K562 (cell line): ENCODE measurements around the gene CACNA2D3. TPM values are rescaled to one million over a fixed set of nuclear protein-coding genes. Genes with fewer than 3 reads are reported as not detected.

Source experiments
- ATAC-seq: fragments of 200-7000 bp; cut with Tn5 transposase; 3 replicates; pipeline ENCODE4 v1.9.1; 2020; ENCODE audit warnings: moderate library complexity
- BruUV-seq: library from RNA; stranded (reverse); fragments of 400-500 nt; replicated peaks from 2 replicates; lab custom pipeline; 2021; lab: Mats Ljungman, UMichigan
- CTCF ChIA-PET: fragments of 300-600 bp; formaldehyde crosslinking; extraction: SDS; loops from one replicate; lab custom pipeline; 2021; ENCODE audit warnings: low intra/inter-chr PET ratio; lab: Yijun Ruan, JAX
- POLR2A ChIA-PET: fragments of 300-600, 350-650 bp; sonication (Branson Sonifier 250); formaldehyde crosslinking; extraction: SDS; loops from one replicate; lab custom pipeline; 2021; ENCODE audit warnings: antibody characterized with exemption, inconsistent platforms; lab: Yijun Ruan, JAX
- DNase-seq, 4 experiments: peaks; one replicate each; pipeline versions ENCODE4 v3.0.0 to v3.0.0-alpha.2; 2011 to 2018; ENCODE audit warnings: low spot score in 3 of 4, mixed read lengths in 3 of 4; ENCODE audit errors: extremely low read depth in 1 of 4
- FAIRE-seq: peaks from 2 replicates; lab custom pipeline; 2011; peaks lifted over from hg19 to GRCh38; lab: Jason Lieb, UNC
- H2AFZ ChIP-seq: 2 replicates; pipeline ENCODE4 v1.6.0; 2011; ENCODE audit warnings: low read depth, low read length, control low read depth, inconsistent platforms
- H3K27ac ChIP-seq: fragments of 200-600 bp; 3 replicates; pipeline ENCODE4 v1.8.0; 2011; ENCODE audit warnings: low read depth, mild to moderate bottlenecking, control low read depth, inconsistent platforms, low read length, moderate library complexity, mixed read lengths; ENCODE audit errors: extremely low read depth
- H3K27me3 ChIP-seq, 2 experiments: fragments of 300-600 bp in 1 of 2; 2 replicates in 1 of 2; 3 replicates in 1 of 2; pipeline versions ENCODE4 v1.6.0 to v1.8.0; 2011; ENCODE audit warnings: inconsistent platforms in 2 of 2, low read length in 2 of 2, mild to moderate bottlenecking in 1 of 2, mixed read lengths in 1 of 2, moderate library complexity in 1 of 2; ENCODE audit not compliant: control insufficient read depth in 2 of 2, insufficient read depth in 2 of 2
- H3K36me3 ChIP-seq: fragments of 300-600 bp; 3 replicates; pipeline ENCODE4 v1.8.0; 2011; ENCODE audit warnings: mild to moderate bottlenecking, low read length, inconsistent platforms; ENCODE audit not compliant: control insufficient read depth, insufficient read depth
- H3K4me1 ChIP-seq, 2 experiments: fragments of 200-600 bp in 1 of 2; replicated peaks in 1 of 2; 2 replicates in 1 of 2; 3 replicates in 1 of 2; pipeline versions ENCODE4 v1.5.1 to v1.8.0; 2011; ENCODE audit warnings: inconsistent platforms in 2 of 2, low read length in 2 of 2, mild to moderate bottlenecking in 1 of 2, mixed read lengths in 1 of 2, moderate library complexity in 1 of 2; ENCODE audit not compliant: control insufficient read depth in 2 of 2, insufficient read depth in 2 of 2
- H3K4me2 ChIP-seq: 2 replicates; pipeline ENCODE4 v1.6.1; 2011; ENCODE audit warnings: low read length, control low read depth, inconsistent platforms, mixed read lengths; ENCODE audit not compliant: insufficient read depth
- H3K4me3 ChIP-seq: fragments of 200-600 bp; sonication (generic), shearing (Covaris generic); 2 replicates; pipeline ENCODE4 v1.5.1; 2016; ENCODE audit warnings: control low read depth, inconsistent platforms
- H3K79me2 ChIP-seq: fragments of 200-600 bp; 3 replicates; pipeline ENCODE4 v1.8.0; 2011; ENCODE audit warnings: low read length, inconsistent platforms; ENCODE audit not compliant: control insufficient read depth, insufficient read depth
- H3K9ac ChIP-seq, 2 experiments: 2 replicates each; pipeline versions ENCODE4 v1.6.0 to v1.6.1; 2011; ENCODE audit warnings: low read depth in 2 of 2, low read length in 2 of 2, control low read depth in 1 of 2, inconsistent platforms in 1 of 2, mild to moderate bottlenecking in 1 of 2, mixed read lengths in 1 of 2; ENCODE audit not compliant: insufficient read depth in 1 of 2
- H3K9me1 ChIP-seq: one replicate; pipeline ENCODE4 v1.6.0; 2011; ENCODE audit warnings: inconsistent platforms, mild to moderate bottlenecking, low read length, moderate library complexity; ENCODE audit not compliant: control insufficient read depth, insufficient read depth
- H3K9me3 ChIP-seq: replicated peaks from 2 replicates; pipeline ENCODE4 v1.5.1; 2011; ENCODE audit warnings: low read depth, low read length, inconsistent platforms; ENCODE audit not compliant: control insufficient read depth, insufficient read depth
- H4K20me1 ChIP-seq: replicated peaks from 2 replicates; pipeline ENCODE4 v1.6.1; 2011; ENCODE audit warnings: low read length, inconsistent platforms, mixed read lengths; ENCODE audit not compliant: control insufficient read depth, insufficient read depth
- BACH1 ChIP-seq: fragments of 200-800 bp; sonication (Bioruptor generic); IDR thresholded peaks from 2 replicates; pipeline ENCODE4 v1.6.1; 2016; ENCODE audit warnings: missing genetic modification characterization, missing compliant biosample characterization
- CEBPG ChIP-seq, 3 experiments: fragments of 200-800 bp in 1 of 3; sonication (Bioruptor generic) in 1 of 3; sonication (generic) in 1 of 3; formaldehyde crosslinking in 1 of 3; IDR thresholded peaks in 2 of 3; conservative IDR thresholded peaks in 1 of 3; 2 replicates each; pipeline versions ENCODE4 v1.6.1 to v1.8.0; 2016 to 2022; ENCODE audit warnings: missing compliant biosample characterization in 2 of 3, missing genetic modification characterization in 2 of 3, mild to moderate bottlenecking in 1 of 3, missing genetic modification reagents in 1 of 3
- CHCHD3 ChIP-seq: fragments of 250-450 bp; sonication (Bioruptor Pico); IDR thresholded peaks from 2 replicates; pipeline ENCODE4 v2.1.2; 2022; ENCODE audit warnings: mild to moderate bottlenecking
- DPF2 ChIP-seq: fragments of 450-650 bp; IDR thresholded peaks from 2 replicates; pipeline ENCODE4 v1.6.1; 2016
- FOXJ3 ChIP-seq: sonication (generic); formaldehyde crosslinking; IDR thresholded peaks from 2 replicates; pipeline ENCODE4 v1.4.0; 2020; ENCODE audit warnings: mild to moderate bottlenecking, missing genetic modification reagents
- NEUROD1 ChIP-seq: fragments of 150-350 bp; IDR thresholded peaks from 2 replicates; pipeline ENCODE4 v1.6.1; 2014; ENCODE audit warnings: borderline replicate concordance, low read length, low read depth; ENCODE audit not compliant: partially characterized antibody
- POLR2H ChIP-seq: IDR thresholded peaks from 2 replicates; pipeline ENCODE4 v1.6.1; 2016; ENCODE audit warnings: missing genetic modification characterization, low read depth, mild to moderate bottlenecking, control low read depth, missing compliant biosample characterization, moderate library complexity
- TSHZ1 ChIP-seq: fragments of 250-450 bp; sonication (Bioruptor Pico); IDR thresholded peaks from 2 replicates; pipeline ENCODE4 v1.4.0; 2020; ENCODE audit warnings: mild to moderate bottlenecking, moderate library complexity
- XRCC5 ChIP-seq: fragments of 200-400 bp; formaldehyde crosslinking; IDR thresholded peaks from 2 replicates; pipeline ENCODE4 v1.6.1; 2017; ENCODE audit warnings: low read depth, mild to moderate bottlenecking, low read length
- ZBTB1 ChIP-seq: sonication (generic); formaldehyde crosslinking; IDR thresholded peaks from 2 replicates; pipeline ENCODE4 v1.8.1; 2023; ENCODE audit warnings: missing genetic modification reagents, low read depth, mild to moderate bottlenecking, borderline replicate concordance
- ZBTB17 ChIP-seq: fragments of 450-650 bp; formaldehyde crosslinking; IDR thresholded peaks from 2 replicates; pipeline ENCODE4 v1.4.0; 2020; ENCODE audit warnings: mild to moderate bottlenecking
- WGBS: fragments of 100-300 bp; shearing (Covaris generic); methylation state at CpG from one replicate; pipeline ENCODE4 v1.1.6; 2016; ENCODE audit warnings: low coverage, mixed read lengths; ENCODE audit not compliant: insufficient coverage; ENCODE audit errors: missing lambda C conversion rate; 5-methylcytosine and 5-hydroxymethylcytosine counted together
- in situ Hi-C: fragments of 300-500 bp; cut with MboI; formaldehyde crosslinking; loops from 4 replicates; pipeline ENCODE4 v1.15.0; 2018; ENCODE audit warnings: inconsistent platforms, mixed read lengths
- intact Hi-C: fragments of 100-400 bp; cut with micrococcal nuclease; formaldehyde crosslinking; loops from 2 replicates; pipeline ENCODE4 v1.14.2; 2022
- polyA plus RNA-seq, 8 experiments: library from polyadenylated mRNA; depleted of rRNA in 4 of 8; stranded (reverse) in 5 of 8; unstranded in 3 of 8; fragments of >200 nt; fragmentation: Nextera tagmentation in 2 of 8; fragmentation: Illumina TruSeq in 1 of 8; extraction: Ambion mirVana in 2 of 8; extraction: Trizol in 1 of 8; gene quantifications; 2 replicates each; pipeline versions ENCODE4 v1.2.1 to v1.2.3, GENCODE V29; 2011 to 2014; ENCODE audit warnings: inconsistent platforms in 1 of 8, missing spikeins in 1 of 8
- total RNA-seq, 7 experiments: library from RNA; depleted of rRNA in 6 of 7; stranded (reverse); fragments of >200 nt in 6 of 7; fragmentation: Illumina TruSeq in 2 of 7; extraction: Trizol in 2 of 7; gene quantifications; 2 replicates each; pipeline versions ENCODE4 v1.2.1 to v1.2.3, GENCODE V29; 2011 to 2021; ENCODE audit warnings: low replicate concordance in 1 of 7

The CACNA2D3 gene
- total and polyA plus RNA-seq, 9 of the 15 experiments (the other 6 are each of a cell fraction or from before 2014, with no cell fraction given): 0.01 TPM; not detected in 8

- H3K27ac ChIP-seq: no peak overlapping the region
- no peak for TF ChIP-seq NEUROD1
- no peak for TF ChIP-seq CEBPG (CRISPR knock-in tag; IDR thresholded peaks at IDR 0.05)
- TF ChIP-seq CEBPG (tag; conservative IDR thresholded peaks at IDR 0.05 in 1 of 2, IDR thresholded peaks at IDR 0.05 in 1 of 2): no peak
- H3K27me3 ChIP-seq: peaks cover 0 to 3% of the 10 kb centered on the region in 2 experiments; a peak in 1 of 5 replicates
- ATAC-seq (no peak), DNase-seq (no peak), FAIRE-seq (no peak)
- intact Hi-C loops (no loop called here), in situ Hi-C loops (no loop called here)
- no peaks in the 10 kb centered on the region for H3K9me1 ChIP-seq
- no peak overlapping the region for H3K9ac ChIP-seq
- no peaks in the 10 kb centered on the region; a peak in 1 of 5 replicates for H3K4me1 ChIP-seq
- H3K4me3 ChIP-seq: no peak overlapping the region
- H2AFZ ChIP-seq: no peak overlapping the region
- BruUV-seq: no TSS peak
- no peak overlapping the region for H3K4me2 ChIP-seq
- ChIA-PET POLR2A (no interaction called here), CTCF (interaction anchor here (0.6 kb wide), 1 partner anchor 1213 kb away, joined by 3 read pairs; no protein-coding TSS in a partner anchor)
- H4K20me1 ChIP-seq: no peaks in the 10 kb centered on the region
- H3K79me2 ChIP-seq: no peaks in the 10 kb centered on the region
- no peaks in the 10 kb centered on the region for H3K9me3 ChIP-seq
- H3K36me3 ChIP-seq: no peaks in the 10 kb centered on the region
- WGBS: 10% methylated on average over 12 of the region's 12 CpGs
These were observed 796.2 kb downstream of the CACNA2D3 start for GRCh38 chr3:54918516-54918915.

GRCh38 chr3:54928046-54928770, 805.9 kb downstream of the CACNA2D3 start, which contains the start of gene LRTM1:
Gene LRTM1, minus strand, starts transcription at chr3:54928059. Its CDS starts 148 bp downstream, at chr3:54927911.
- CTCF ChIA-PET: no interaction called here
- DNase-seq (no peak), FAIRE-seq (no peak), ATAC-seq (no peak)
- Histone ChIP-seq H3K4me1 (peaks cover 0 to 12% of the 10 kb centered on the region in 2 experiments; a peak in 3 of 5 replicates), H2AFZ (no peak within 1 kb of the TSS), H3K9me3 (no peaks in the 10 kb centered on the region), H3K27me3 (no peaks in the 10 kb centered on the region), H3K79me2 (no peaks in the 10 kb centered on the region), H3K9me1 (no peaks in the 10 kb centered on the region), H3K4me3 (no peak within 1 kb of the TSS), H4K20me1 (no peaks in the 10 kb centered on the region), H3K4me2 (no peak within 1 kb of the TSS), H3K27ac (no peak within 1 kb of the TSS), H3K36me3 (no peaks in the 10 kb centered on the region), H3K9ac (no peak within 1 kb of the TSS)
- intact Hi-C loops (no loop called here), in situ Hi-C loops (no loop called here)
- POLR2A ChIA-PET: no interaction called here
- WGBS: 38% methylated on average over 8 of the region's 14 CpGs
- no TSS peak for BruUV-seq
- no peak for TF ChIP-seq CHCHD3 (CRISPR knock-in tag)
- TF ChIP-seq XRCC5: no peak
- no peak for TF ChIP-seq ZBTB17 (CRISPR knock-in tag)
- no peak for TF ChIP-seq DPF2
- no peak for TF ChIP-seq FOXJ3 (CRISPR knock-in tag)
- no peak for TF ChIP-seq BACH1 (tag)
- TF ChIP-seq POLR2H (tag): no peak
- no peak for TF ChIP-seq TSHZ1 (CRISPR knock-in tag)
- no peak for TF ChIP-seq ZBTB1 (CRISPR knock-in tag)
